GM12878 (cell line): ENCODE measurements around the gene HECTD4. TPM values are rescaled to one million over a fixed set of nuclear protein-coding genes. Genes with fewer than 3 reads are reported as not detected.
A peak's percentile ranks its signal among the peaks of the same experiment; 100 is the strongest.

ENCODE experiments used
- ATF7 ChIP-seq: fragments of 450-650 bp; IDR thresholded peaks from 2 replicates; pipeline ENCODE4 v1.6.1; 2016; ENCODE audit warnings: low read depth, mild to moderate bottlenecking
- BHLHE40 ChIP-seq, 2 experiments: fragments of 450-650 bp in 1 of 2; IDR thresholded peaks; 2 replicates each; pipeline ENCODE4 v1.6.1; 2011 to 2017; ENCODE audit warnings: low read depth in 2 of 2, borderline replicate concordance in 1 of 2, improper control_type of control experiment in 1 of 2, low read length in 1 of 2, mild to moderate bottlenecking in 1 of 2
- CBX5 ChIP-seq: sonication (generic); IDR thresholded peaks from 2 replicates; pipeline ENCODE4 v1.6.1; 2016; ENCODE audit warnings: low read depth, moderate library complexity, mild to moderate bottlenecking, inconsistent platforms
- CHD2 ChIP-seq: IDR thresholded peaks from 2 replicates; pipeline ENCODE4 v1.6.1; 2011; ENCODE audit warnings: low read depth, low read length, improper control_type of control experiment, borderline replicate concordance
- ESRRA ChIP-seq: IDR thresholded peaks from 2 replicates; pipeline ENCODE4 v1.6.1; 2012; ENCODE audit warnings: mild to moderate bottlenecking, low read length, improper control_type of control experiment
- HDAC6 ChIP-seq: fragments of 200-600 bp; sonication (generic); IDR thresholded peaks from one replicate; pipeline ENCODE4 v1.8.0; 2017; ENCODE audit warnings: antibody characterized with exemption; ENCODE audit not compliant: unreplicated experiment
- PAX5 ChIP-seq: IDR thresholded peaks from 2 replicates; pipeline ENCODE4 v1.6.1; 2011; ENCODE audit warnings: low read depth, low read length, borderline replicate concordance
- POLR2A ChIP-seq: IDR thresholded peaks from 2 replicates; pipeline ENCODE4 v1.6.1; 2011; ENCODE audit warnings: low read depth, mild to moderate bottlenecking, low read length
- SREBF1 ChIP-seq: IDR thresholded peaks from 2 replicates; pipeline ENCODE4 v1.6.1; 2012; ENCODE audit warnings: mild to moderate bottlenecking, low read length
- SUPT20H ChIP-seq: IDR thresholded peaks from 2 replicates; pipeline ENCODE4 v1.6.1; 2011; ENCODE audit warnings: low read depth, mild to moderate bottlenecking, low read length, moderate library complexity, borderline replicate concordance; ENCODE audit not compliant: control insufficient read depth
- TAF1 ChIP-seq: IDR thresholded peaks from 2 replicates; pipeline ENCODE4 v1.6.1; 2011; ENCODE audit warnings: mild to moderate bottlenecking, low read depth, low read length, borderline replicate concordance
- polyA plus RNA-seq, 11 experiments: library from polyadenylated mRNA; depleted of rRNA in 4 of 11; unstranded in 6 of 11; stranded (reverse) in 5 of 11; fragments of >200 nt; fragmentation: Nextera tagmentation in 4 of 11; fragmentation: Illumina TruSeq in 1 of 11; extraction: Ambion mirVana in 4 of 11; extraction: Trizol in 1 of 11; gene quantifications; 1 replicate in 1 of 11; 2 replicates in 10 of 11; pipeline versions ENCODE4 v1.2.1 to v1.2.3, GENCODE V29; 2011 to 2016; ENCODE audit warnings: inconsistent platforms in 2 of 11, missing spikeins in 2 of 11, low read depth in 1 of 11
- total RNA-seq, 4 experiments: library from RNA; depleted of rRNA in 3 of 4; stranded (reverse); fragments of >200 nt in 3 of 4; fragmentation: Illumina TruSeq in 1 of 4; extraction: Trizol in 1 of 4; gene quantifications; 2 replicates each; pipeline versions ENCODE4 v1.2.1 to v1.2.3, GENCODE V29; 2013 to 2021
- TF ChIP-seq, protein P1 (sequence below): fragments of 450-650 bp; IDR thresholded peaks from 2 replicates; pipeline ENCODE4 v1.6.1; 2017; ENCODE audit warnings: mild to moderate bottlenecking, low read depth, inconsistent platforms; ENCODE audit not compliant: poor library complexity, severe bottlenecking
- TF ChIP-seq, protein P2 (sequence below): fragments of 450-650 bp; IDR thresholded peaks from 2 replicates; pipeline ENCODE4 v1.6.1; 2017; ENCODE audit warnings: antibody characterized with exemption, mild to moderate bottlenecking, moderate library complexity

HECTD4 gene
- total and polyA plus RNA-seq, 10 of the 15 experiments (the other 5 are each of a cell fraction or from before 2014, with no cell fraction given): 5.8 to 43.9 (median 17.9) TPM

DNA sequence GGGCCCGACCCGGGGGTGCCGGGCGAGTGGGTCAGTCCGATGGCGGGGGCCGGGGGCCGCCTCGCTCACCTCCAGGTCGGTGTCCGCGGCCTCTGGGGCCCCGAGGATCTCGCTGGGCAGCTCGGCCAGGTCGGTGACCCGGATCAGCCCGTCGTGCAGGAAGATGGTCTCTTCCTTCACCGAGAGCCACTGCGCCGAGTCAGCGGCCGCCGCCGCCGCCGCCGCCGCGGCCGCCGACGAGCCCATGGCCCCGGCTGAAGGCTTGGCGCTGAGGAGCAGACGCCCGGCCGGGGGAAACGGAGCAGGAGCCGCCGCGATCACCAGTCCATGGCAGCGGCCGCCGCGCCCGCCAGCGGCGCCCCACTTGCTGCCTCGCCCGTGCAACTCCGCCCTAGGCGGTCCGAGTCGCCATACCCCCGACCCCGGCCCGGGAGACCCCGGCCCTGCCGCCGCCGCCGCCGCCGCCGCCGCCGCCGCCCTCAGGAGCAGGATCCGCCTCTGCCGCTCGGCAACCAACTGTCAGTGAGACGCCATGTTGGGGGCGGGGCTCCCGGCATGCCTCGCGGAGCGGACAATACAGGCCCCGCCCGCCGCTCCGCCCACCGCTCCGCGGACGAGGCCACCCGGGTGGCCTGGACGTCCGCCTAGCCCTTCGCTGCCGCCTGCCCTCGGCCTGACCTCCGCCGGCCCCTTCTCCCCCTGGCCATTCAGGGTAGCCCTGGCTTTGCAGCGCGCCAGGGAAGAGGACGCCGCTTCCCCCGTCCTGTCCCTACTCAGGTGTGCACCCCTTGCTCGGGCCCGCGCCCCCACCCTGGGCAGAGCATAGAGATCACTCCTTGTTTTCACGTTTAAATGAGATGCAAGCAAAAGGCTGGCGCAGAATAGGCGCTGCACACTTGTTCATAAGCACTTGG lies at the start of gene HECTD4 (continued):
- TF ChIP-seq PAX5: no peak
- TF ChIP-seq ATF7: no peak
- no peak for TF ChIP-seq CBX5
- TF ChIP-seq, protein P1, sequence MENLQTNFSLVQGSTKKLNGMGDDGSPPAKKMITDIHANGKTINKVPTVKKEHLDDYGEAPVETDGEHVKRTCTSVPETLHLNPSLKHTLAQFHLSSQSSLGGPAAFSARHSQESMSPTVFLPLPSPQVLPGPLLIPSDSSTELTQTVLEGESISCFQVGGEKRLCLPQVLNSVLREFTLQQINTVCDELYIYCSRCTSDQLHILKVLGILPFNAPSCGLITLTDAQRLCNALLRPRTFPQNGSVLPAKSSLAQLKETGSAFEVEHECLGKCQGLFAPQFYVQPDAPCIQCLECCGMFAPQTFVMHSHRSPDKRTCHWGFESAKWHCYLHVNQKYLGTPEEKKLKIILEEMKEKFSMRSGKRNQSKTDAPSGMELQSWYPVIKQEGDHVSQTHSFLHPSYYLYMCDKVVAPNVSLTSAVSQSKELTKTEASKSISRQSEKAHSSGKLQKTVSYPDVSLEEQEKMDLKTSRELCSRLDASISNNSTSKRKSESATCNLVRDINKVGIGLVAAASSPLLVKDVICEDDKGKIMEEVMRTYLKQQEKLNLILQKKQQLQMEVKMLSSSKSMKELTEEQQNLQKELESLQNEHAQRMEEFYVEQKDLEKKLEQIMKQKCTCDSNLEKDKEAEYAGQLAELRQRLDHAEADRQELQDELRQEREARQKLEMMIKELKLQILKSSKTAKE: no peak
- TF ChIP-seq CHD2: peak; percentile 13; the same call in 1 of the 2 replicates
- TF ChIP-seq SUPT20H: no peak
- TF ChIP-seq TAF1: peak; percentile 77; the same call in 1 of the 2 replicates
- no peak for TF ChIP-seq SREBF1
- TF ChIP-seq HDAC6: no peak
- TF ChIP-seq, protein P2, sequence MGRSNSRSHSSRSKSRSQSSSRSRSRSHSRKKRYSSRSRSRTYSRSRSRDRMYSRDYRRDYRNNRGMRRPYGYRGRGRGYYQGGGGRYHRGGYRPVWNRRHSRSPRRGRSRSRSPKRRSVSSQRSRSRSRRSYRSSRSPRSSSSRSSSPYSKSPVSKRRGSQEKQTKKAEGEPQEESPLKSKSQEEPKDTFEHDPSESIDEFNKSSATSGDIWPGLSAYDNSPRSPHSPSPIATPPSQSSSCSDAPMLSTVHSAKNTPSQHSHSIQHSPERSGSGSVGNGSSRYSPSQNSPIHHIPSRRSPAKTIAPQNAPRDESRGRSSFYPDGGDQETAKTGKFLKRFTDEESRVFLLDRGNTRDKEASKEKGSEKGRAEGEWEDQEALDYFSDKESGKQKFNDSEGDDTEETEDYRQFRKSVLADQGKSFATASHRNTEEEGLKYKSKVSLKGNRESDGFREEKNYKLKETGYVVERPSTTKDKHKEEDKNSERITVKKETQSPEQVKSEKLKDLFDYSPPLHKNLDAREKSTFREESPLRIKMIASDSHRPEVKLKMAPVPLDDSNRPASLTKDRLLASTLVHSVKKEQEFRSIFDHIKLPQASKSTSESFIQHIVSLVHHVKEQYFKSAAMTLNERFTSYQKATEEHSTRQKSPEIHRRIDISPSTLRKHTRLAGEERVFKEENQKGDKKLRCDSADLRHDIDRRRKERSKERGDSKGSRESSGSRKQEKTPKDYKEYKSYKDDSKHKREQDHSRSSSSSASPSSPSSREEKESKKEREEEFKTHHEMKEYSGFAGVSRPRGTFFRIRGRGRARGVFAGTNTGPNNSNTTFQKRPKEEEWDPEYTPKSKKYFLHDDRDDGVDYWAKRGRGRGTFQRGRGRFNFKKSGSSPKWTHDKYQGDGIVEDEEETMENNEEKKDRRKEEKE: no peak
- TF ChIP-seq ESRRA: no peak
- peak in 1 of 2 experiments; percentile 41; a peak in 1 of 4 replicates for TF ChIP-seq BHLHE40 (IDR thresholded peaks at IDR 0.05; ENCODE audit: borderline replicate concordance in 1 of 2, low read depth in 2 of 2, low read length in 1 of 2)
- peak; percentile 92 for TF ChIP-seq POLR2A
- TF ChIP-seq, all 136 proteins: peak for 27
